Measurements from ENCODE around the gene PCMTD2. TPM values are rescaled to one million over a fixed set of nuclear protein-coding genes. Genes with fewer than 3 reads are reported as not detected.

Gene PCMTD2
- total and polyA plus RNA-seq, 10 of the 15 experiments (the other 5 are each of a cell fraction or from before 2014, with no cell fraction given): 6.8 to 36.8 (median 16.5) TPM

- no peak for TF ChIP-seq MTA3 (IDR thresholded peaks at IDR 0.05; ENCODE audit: borderline replicate concordance, low read length)
- peak; percentile 96 for TF ChIP-seq GATAD2B (conservative IDR thresholded peaks at IDR 0.05; ENCODE audit: low read depth)
- no peak for TF ChIP-seq TCF7 (IDR thresholded peaks at IDR 0.05; ENCODE audit: borderline replicate concordance)
- no peak for TF ChIP-seq CEBPZ (IDR thresholded peaks at IDR 0.05; ENCODE audit: low read depth, low read length)
- TF ChIP-seq FOXK2 (IDR thresholded peaks at IDR 0.05): peak; percentile 35; the same call in 1 of the 2 replicates
- TF ChIP-seq TCF3 (IDR thresholded peaks at IDR 0.05; ENCODE audit: borderline replicate concordance, insufficient read depth, low read depth, low read length): 0 out of 2 replicates have a peak, but pooled peaks have one; percentile 14
- peak; percentile 84 for TF ChIP-seq DPF2 (IDR thresholded peaks at IDR 0.05)
- no peak for TF ChIP-seq ELK1 (IDR thresholded peaks at IDR 0.05; ENCODE audit: low read depth, low read length)
- 0 out of 2 replicates have a peak, but pooled peaks have one; percentile 63 for TF ChIP-seq POLR2AphosphoS2 (IDR thresholded peaks at IDR 0.05; ENCODE audit: low read depth, low read length)
- no peak for TF ChIP-seq RCOR1 (conservative IDR thresholded peaks at IDR 0.05; ENCODE audit: low read depth, low read length)
- TF ChIP-seq IKZF1 (conservative IDR thresholded peaks at IDR 0.05): peak; percentile 99
- no peak for TF ChIP-seq GABPA (IDR thresholded peaks at IDR 0.05; ENCODE audit: low read depth)
- TF ChIP-seq ZNF217 (IDR thresholded peaks at IDR 0.05): peak; percentile 79; the same call in 1 of the 2 replicates
- TF ChIP-seq BACH1 (IDR thresholded peaks at IDR 0.05; ENCODE audit: borderline replicate concordance): peak; percentile 79
- TF ChIP-seq RB1 (IDR thresholded peaks at IDR 0.05; ENCODE audit: borderline replicate concordance): 0 out of 2 replicates have a peak, but pooled peaks have one; percentile 80
- TF ChIP-seq SP1 (IDR thresholded peaks at IDR 0.05; ENCODE audit: low read depth, low read length): peak; percentile 17
- TF ChIP-seq KAT2A (conservative IDR thresholded peaks at IDR 0.05; ENCODE audit: control insufficient read depth, low read depth, low read length): no peak
- TF ChIP-seq CREM (IDR thresholded peaks at IDR 0.05; ENCODE audit: low read depth): no peak
- no peak; the same call in 1 of the 2 replicates for TF ChIP-seq RELB (IDR thresholded peaks at IDR 0.05; ENCODE audit: low read depth)
- TF ChIP-seq POLR2AphosphoS5 (IDR thresholded peaks at IDR 0.05; ENCODE audit: low read length): peak; percentile 43; the same call in 1 of the 2 replicates
- TF ChIP-seq BCLAF1 (IDR thresholded peaks at IDR 0.05): no peak
These were observed at the start of gene PCMTD2 (continued) for GRCh38 chr20:64255361-64256281.

Data from GM12878 (cell line).